C4-2B (cell line): ENCODE measurements around the gene UBR4.
A peak's percentile ranks its signal among the peaks of the same experiment; 100 is the strongest.

ENCODE experiments used
- H3K27ac ChIP-seq: fragments of 450-650 bp; 2 replicates; pipeline ENCODE4 v1.5.1; 2017
- ZFX ChIP-seq: fragments of 450-650 bp; IDR thresholded peaks from 2 replicates; pipeline ENCODE4 v1.6.1; 2017
- TF ChIP-seq, protein P1 (sequence below): fragments of 450-650 bp; conservative IDR thresholded peaks from 2 replicates; pipeline ENCODE4 v1.5.1; 2017; ENCODE audit warnings: mild to moderate bottlenecking

The UBR4 gene

DNA sequence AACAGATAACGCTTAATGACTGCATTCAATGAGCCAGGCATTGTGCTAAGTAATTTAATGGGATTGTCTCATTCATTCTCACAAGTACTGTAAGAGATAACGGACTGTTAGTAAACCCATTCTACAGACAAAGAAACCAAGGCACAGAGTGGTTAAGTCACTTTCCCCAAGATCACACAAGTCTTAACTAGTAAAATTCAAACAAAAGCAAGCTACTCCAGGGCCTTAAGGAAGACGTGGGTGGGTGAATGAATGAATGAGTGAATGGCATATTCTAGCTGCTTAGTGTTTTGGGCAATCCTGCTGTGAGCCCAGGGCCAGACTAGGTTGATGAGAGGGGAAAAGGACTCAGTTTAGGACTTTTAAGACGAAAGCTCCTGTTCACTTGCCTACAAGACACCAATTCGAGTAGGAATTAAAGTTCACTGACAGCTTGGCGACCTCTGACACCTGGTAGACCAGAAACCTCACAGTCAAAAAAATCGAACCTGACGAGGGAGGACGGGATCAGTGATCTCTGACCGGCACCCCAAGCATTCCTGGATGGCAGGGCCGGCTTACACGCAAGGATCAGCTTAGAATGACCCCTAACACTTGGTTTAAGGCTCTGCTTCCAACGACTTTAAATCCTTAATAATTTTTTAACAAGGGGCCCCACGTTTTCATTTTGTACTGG is 40.7 kb upstream of the UBR4 start:
- no peak for TF ChIP-seq ZFX
- peak overlapping the region; percentile 88 for H3K27ac ChIP-seq

DNA sequence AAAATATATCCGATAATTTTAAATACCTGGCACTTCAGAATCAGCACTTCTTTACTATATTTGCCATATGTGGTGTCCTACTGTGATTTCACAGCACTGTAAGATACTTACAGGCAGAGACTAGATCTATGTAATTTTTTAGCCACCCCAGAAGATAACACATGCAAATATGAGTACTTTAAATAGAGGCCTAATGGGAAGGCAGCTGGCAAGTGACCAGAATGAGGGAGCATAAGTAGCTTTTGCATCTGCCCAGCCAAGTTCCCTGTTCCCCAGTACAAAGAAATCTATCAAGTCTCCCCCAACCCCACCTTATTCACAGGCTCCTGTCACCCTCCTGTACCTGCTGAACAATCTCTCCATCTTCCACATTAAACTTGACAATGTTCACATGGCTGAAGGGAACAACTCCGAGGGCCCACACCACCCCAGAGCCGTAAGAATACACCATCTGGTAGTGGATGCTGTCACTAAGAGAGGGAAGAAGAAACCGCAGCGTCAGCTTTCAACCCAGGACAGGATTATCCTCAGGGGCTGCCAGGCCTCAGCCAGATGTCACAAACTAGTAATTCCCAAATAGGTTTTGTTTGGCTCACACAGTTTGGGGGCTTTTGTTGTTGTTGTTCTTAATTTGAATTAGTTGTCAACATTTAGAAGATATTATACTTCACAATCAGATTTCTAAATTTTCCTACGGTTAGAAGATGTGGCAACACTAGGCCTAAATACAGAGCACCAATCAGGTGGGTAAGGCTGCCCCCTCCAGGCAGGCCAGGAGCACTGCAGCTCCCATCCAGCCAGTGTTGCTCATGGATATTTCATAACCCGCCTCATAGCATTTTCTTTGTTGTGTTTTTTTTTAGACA is 30.8 kb upstream of the UBR4 start:
- TF ChIP-seq, protein P1, sequence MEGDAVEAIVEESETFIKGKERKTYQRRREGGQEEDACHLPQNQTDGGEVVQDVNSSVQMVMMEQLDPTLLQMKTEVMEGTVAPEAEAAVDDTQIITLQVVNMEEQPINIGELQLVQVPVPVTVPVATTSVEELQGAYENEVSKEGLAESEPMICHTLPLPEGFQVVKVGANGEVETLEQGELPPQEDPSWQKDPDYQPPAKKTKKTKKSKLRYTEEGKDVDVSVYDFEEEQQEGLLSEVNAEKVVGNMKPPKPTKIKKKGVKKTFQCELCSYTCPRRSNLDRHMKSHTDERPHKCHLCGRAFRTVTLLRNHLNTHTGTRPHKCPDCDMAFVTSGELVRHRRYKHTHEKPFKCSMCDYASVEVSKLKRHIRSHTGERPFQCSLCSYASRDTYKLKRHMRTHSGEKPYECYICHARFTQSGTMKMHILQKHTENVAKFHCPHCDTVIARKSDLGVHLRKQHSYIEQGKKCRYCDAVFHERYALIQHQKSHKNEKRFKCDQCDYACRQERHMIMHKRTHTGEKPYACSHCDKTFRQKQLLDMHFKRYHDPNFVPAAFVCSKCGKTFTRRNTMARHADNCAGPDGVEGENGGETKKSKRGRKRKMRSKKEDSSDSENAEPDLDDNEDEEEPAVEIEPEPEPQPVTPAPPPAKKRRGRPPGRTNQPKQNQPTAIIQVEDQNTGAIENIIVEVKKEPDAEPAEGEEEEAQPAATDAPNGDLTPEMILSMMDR: peak; percentile 86
- no peak for TF ChIP-seq ZFX
- H3K27ac ChIP-seq: no peak overlapping the region

DNA sequence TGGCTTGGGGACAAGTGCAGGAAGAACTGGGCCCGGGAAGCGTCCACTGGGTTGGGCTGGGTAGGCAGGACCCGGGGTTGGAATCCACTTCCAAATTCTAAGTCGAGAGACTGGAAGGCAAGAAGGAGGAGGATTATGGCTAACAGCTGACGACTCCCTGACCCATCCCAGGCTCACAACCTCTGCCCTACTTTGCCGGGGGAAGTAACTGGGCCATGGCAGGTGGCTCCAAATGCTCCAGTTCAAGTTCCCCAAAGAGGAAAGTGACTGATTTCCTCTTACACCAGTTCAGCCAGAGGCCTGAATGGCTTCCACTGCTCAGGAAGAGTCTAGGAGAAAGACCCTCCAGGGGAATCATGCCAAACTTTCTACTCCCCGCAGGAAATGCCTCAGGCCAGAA is 29.8 kb upstream of the UBR4 start:
- no peak for TF ChIP-seq ZFX
- TF ChIP-seq, protein P1: no peak
- H3K27ac ChIP-seq: no peak overlapping the region

DNA sequence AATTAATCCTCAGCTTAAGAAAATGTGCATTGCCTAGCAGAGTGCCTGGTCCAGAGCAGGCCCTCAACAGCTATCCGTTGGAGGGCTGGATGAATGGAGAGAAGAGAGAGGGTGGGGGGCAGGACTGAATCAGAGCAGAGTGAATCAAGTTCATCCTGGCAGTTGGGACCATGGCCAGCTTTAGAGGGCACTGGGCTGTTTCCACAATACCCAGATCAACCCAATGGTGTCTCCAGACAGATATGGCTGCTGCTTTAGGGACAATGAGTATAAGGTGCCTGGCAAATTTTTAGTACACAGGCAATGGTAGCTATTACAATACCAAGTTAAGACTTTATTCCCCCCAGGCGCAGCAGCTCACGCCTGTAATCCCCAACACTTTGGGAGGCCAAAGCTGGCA is 24.2 kb upstream of the UBR4 start:
- H3K27ac ChIP-seq: no peak overlapping the region
- TF ChIP-seq, protein P1: no peak
- TF ChIP-seq ZFX: no peak

DNA sequence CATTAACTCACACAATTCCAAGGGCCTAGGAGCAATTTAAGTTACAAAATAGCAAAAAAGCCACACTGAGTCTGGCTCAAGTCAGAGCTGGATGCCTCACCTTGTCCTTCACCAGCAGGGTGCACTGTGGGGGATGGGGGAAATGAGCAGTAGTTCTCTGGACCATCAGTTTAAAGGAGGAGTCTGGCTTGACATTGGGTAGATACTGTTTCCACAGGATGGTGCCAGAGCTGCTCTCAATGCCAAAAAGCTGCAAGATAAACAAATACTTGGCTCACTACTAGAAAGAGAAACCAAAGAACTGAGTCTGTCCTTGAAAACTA is 22.4 kb upstream of the UBR4 start:
- no peak for TF ChIP-seq ZFX
- TF ChIP-seq, protein P1: no peak; the same call in 1 of the 2 replicates
- H3K27ac ChIP-seq: peak overlapping the region; percentile 21; the same call in 1 of the 2 replicates

DNA sequence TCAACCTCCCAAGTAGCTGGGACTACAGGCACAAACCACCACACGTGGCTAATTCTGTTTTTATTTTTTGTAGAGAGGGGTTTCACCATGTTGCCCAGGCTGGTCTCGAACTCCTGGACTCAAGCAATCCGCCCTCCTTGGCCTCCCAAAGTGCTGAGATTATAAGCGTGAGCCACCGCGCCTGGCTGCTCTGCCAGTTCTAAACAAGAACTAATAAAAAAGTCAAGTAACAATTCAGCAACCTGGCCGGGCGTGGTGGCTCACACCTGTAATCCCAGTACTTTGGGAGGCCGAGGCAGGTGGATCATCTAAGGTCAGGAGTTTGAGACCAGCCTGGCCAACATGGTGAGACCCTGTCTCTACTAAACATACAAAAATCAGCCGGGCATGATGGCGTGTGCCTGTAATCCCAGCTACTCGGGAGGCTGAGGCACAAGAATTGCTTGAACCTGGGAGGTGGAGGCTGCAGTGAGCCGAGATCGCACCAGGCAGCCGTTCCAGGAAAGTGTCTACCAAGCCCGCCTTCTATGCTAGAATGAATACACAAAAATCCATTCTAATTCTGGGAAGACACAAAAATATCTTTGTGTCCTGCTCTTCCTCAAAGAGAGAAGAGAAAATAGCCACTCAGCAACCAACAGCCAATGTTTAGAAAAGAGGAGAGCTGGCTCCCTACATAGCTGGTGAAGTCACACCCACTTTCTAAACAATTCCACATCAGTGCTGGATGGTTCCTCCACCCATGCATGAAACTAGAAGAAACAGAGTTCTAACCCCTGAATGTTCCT is 21.9 kb upstream of the UBR4 start:
- peak overlapping the region; percentile 21 for H3K27ac ChIP-seq

DNA sequence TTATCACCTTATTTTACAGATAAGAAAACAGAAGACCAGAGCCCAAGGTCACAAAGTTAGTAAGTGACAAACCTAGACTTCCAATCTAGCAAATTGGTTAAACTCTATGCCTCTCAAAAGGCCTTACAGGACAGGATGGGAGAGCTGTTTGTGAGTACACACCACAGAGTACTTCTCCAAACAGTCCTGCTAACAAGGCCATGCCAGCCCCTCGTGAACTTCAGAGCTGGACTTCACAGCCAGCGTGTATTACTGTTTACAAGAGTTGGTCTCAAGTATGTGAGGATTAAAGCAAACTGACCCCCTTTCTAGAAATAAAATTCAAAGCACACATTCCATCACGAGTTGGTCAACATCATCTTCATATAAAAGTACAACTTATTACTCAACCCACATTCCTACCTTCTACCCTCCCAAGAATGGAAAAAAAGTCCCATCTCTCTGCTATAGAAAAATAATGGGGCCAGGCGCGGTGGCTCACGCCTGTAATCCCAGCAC is 19.8 kb upstream of the UBR4 start:
- TF ChIP-seq, protein P1: no peak
- TF ChIP-seq ZFX: no peak
- H3K27ac ChIP-seq: no peak overlapping the region

DNA sequence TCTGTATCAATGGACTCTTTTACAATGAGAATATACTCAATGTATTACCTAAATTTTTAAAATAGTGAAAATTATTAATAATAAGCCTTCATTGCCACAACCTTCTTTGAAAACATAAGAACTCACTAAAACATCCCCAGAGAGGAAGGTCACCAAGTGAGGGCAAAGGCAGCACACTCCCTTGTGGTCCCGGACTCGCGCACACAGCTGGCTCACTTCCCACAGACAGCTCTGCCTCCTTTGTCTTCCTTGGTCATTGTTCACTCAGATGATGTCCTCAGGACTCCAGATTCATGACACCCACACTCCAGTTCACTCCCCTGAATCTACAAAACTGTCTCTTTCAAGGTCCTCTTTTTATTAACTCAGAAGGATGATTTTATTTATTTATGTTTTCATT is 19.2 kb upstream of the UBR4 start:
- no peak overlapping the region for H3K27ac ChIP-seq
- TF ChIP-seq, protein P1: no peak
- no peak for TF ChIP-seq ZFX
